HepG2 (cell line): ENCODE results near the gene SLC43A3. TPM values are rescaled to one million over a fixed set of nuclear protein-coding genes. Genes with fewer than 3 reads are reported as not detected.

Experiments used
- AKAP8 ChIP-seq: sonication (generic); formaldehyde crosslinking; IDR thresholded peaks from 2 replicates; pipeline ENCODE4 v1.5.1; 2020; ENCODE audit warnings: mild to moderate bottlenecking, missing genetic modification reagents
- ELF4 ChIP-seq: sonication (generic); formaldehyde crosslinking; IDR thresholded peaks from 2 replicates; pipeline ENCODE4 v1.5.0; 2020; ENCODE audit warnings: missing genetic modification reagents, mild to moderate bottlenecking, moderate library complexity, borderline replicate concordance
- FOXJ3 ChIP-seq: sonication (generic); formaldehyde crosslinking; IDR thresholded peaks from 2 replicates; pipeline ENCODE4 v1.4.0; 2020; ENCODE audit warnings: missing genetic modification reagents, mild to moderate bottlenecking, borderline replicate concordance
- FOXK1 ChIP-seq: sonication (generic); formaldehyde crosslinking; IDR thresholded peaks from 2 replicates; pipeline ENCODE4 v1.4.0; 2020; ENCODE audit warnings: low read depth, missing genetic modification reagents, borderline replicate concordance
- HMGA1 ChIP-seq: sonication (generic); formaldehyde crosslinking; conservative IDR thresholded peaks from 2 replicates; pipeline ENCODE4 v1.4.0; 2020; ENCODE audit warnings: missing genetic modification reagents
- HNF4G ChIP-seq, 2 experiments: sonication (generic) in 1 of 2; formaldehyde crosslinking in 1 of 2; IDR thresholded peaks; 2 replicates each; pipeline versions ENCODE4 v1.4.0 to v1.6.1; 2011 to 2020; ENCODE audit warnings: borderline replicate concordance in 2 of 2, low read depth in 2 of 2, mild to moderate bottlenecking in 2 of 2, low read length in 1 of 2, missing genetic modification reagents in 1 of 2, moderate library complexity in 1 of 2
- MAFG ChIP-seq: sonication (generic); formaldehyde crosslinking; IDR thresholded peaks from 2 replicates; pipeline ENCODE4 v1.5.1; 2020; ENCODE audit warnings: mild to moderate bottlenecking, missing genetic modification reagents
- MAFK ChIP-seq, 2 experiments: IDR thresholded peaks in 1 of 2; conservative IDR thresholded peaks in 1 of 2; 2 replicates each; pipeline ENCODE4 v1.6.1; 2011; ENCODE audit warnings: improper control_type of control experiment in 2 of 2, low read length in 2 of 2
- MED13 ChIP-seq: sonication (generic); formaldehyde crosslinking; IDR thresholded peaks from 2 replicates; pipeline ENCODE4 v1.5.0; 2020; ENCODE audit warnings: missing genetic modification reagents
- MTA1 ChIP-seq: sonication (generic); formaldehyde crosslinking; IDR thresholded peaks from 2 replicates; pipeline ENCODE4 v1.4.0; 2020; ENCODE audit warnings: missing genetic modification reagents, mild to moderate bottlenecking, borderline replicate concordance
- RCOR2 ChIP-seq: IDR thresholded peaks from 2 replicates; pipeline ENCODE4 v1.6.1; 2016; ENCODE audit warnings: missing biosample characterization, missing genetic modification reagents
- SRF ChIP-seq: IDR thresholded peaks from 2 replicates; pipeline ENCODE4 v1.6.1; 2011; ENCODE audit warnings: mild to moderate bottlenecking, low read depth, low read length, moderate library complexity
- TBP ChIP-seq: sonication (generic); formaldehyde crosslinking; IDR thresholded peaks from 2 replicates; pipeline ENCODE4 v1.5.0; 2020; ENCODE audit warnings: missing genetic modification reagents
- TRAFD1 ChIP-seq: sonication (generic); formaldehyde crosslinking; IDR thresholded peaks from 2 replicates; pipeline ENCODE4 v1.5.1; 2020; ENCODE audit warnings: missing genetic modification reagents, mild to moderate bottlenecking, borderline replicate concordance
- ZBTB7B ChIP-seq: sonication (generic); formaldehyde crosslinking; IDR thresholded peaks from 2 replicates; pipeline ENCODE4 v1.4.0; 2020; ENCODE audit warnings: missing genetic modification reagents
- ZMYM2 ChIP-seq: sonication (generic); formaldehyde crosslinking; IDR thresholded peaks from 2 replicates; pipeline ENCODE4 v1.8.0; 2022; ENCODE audit warnings: mild to moderate bottlenecking, missing genetic modification reagents
- ZNF496 ChIP-seq: sonication (generic); formaldehyde crosslinking; IDR thresholded peaks from 2 replicates; pipeline ENCODE4 v1.8.1; 2023; ENCODE audit warnings: mild to moderate bottlenecking, moderate library complexity, missing genetic modification reagents; ENCODE audit not compliant: insufficient replicate concordance
- ZNF572 ChIP-seq: sonication (generic); formaldehyde crosslinking; IDR thresholded peaks from 2 replicates; pipeline ENCODE4 v1.5.1; 2020; ENCODE audit warnings: mild to moderate bottlenecking, missing genetic modification reagents
- ZNF652 ChIP-seq: IDR thresholded peaks from 2 replicates; pipeline ENCODE4 v1.6.1; 2016; ENCODE audit warnings: low read depth, borderline replicate concordance
- ZSCAN31 ChIP-seq: sonication (generic); formaldehyde crosslinking; IDR thresholded peaks from 2 replicates; pipeline ENCODE4 v1.5.0; 2020; ENCODE audit warnings: low read depth, mild to moderate bottlenecking, missing genetic modification reagents
- polyA plus RNA-seq, 8 experiments: library from polyadenylated mRNA; depleted of rRNA in 3 of 8; stranded (reverse) in 7 of 8; unstranded in 1 of 8; fragments of >200 nt; fragmentation: Illumina TruSeq in 4 of 8; extraction: Trizol in 4 of 8; gene quantifications; 2 replicates each; pipeline versions ENCODE4 v1.2.1 to v1.2.3, GENCODE V29; 2011 to 2016; ENCODE audit warnings: low read depth in 4 of 8, missing spikeins in 1 of 8, mixed read lengths in 1 of 8; ENCODE audit not compliant: insufficient read depth in 1 of 8
- total RNA-seq, 5 experiments: library from RNA; depleted of rRNA; stranded (reverse); fragments of >200 nt; fragmentation: Illumina TruSeq; extraction: Trizol; gene quantifications; 2 replicates each; pipeline ENCODE4 v1.2.3, GENCODE V29; 2016; ENCODE audit warnings: low read depth in 1 of 5
- TF ChIP-seq, protein P1 (sequence below): sonication (generic); formaldehyde crosslinking; IDR thresholded peaks from 2 replicates; pipeline ENCODE4 v1.5.0; 2020; ENCODE audit warnings: missing genetic modification reagents
- TF ChIP-seq, protein P2 (sequence below): IDR thresholded peaks from 2 replicates; pipeline ENCODE4 v1.6.1; 2012; ENCODE audit warnings: low read depth, low read length, improper control_type of control experiment
- TF ChIP-seq, protein P3 (sequence below): conservative IDR thresholded peaks from 2 replicates; pipeline ENCODE4 v1.6.1; 2018; ENCODE audit warnings: missing genetic modification reagents

SLC43A3 gene
- total and polyA plus RNA-seq, 2 of the 13 experiments (the other 11 are each of a cell fraction or from before 2014, with no cell fraction given): 2.6 TPM; not detected in 1

DNA sequence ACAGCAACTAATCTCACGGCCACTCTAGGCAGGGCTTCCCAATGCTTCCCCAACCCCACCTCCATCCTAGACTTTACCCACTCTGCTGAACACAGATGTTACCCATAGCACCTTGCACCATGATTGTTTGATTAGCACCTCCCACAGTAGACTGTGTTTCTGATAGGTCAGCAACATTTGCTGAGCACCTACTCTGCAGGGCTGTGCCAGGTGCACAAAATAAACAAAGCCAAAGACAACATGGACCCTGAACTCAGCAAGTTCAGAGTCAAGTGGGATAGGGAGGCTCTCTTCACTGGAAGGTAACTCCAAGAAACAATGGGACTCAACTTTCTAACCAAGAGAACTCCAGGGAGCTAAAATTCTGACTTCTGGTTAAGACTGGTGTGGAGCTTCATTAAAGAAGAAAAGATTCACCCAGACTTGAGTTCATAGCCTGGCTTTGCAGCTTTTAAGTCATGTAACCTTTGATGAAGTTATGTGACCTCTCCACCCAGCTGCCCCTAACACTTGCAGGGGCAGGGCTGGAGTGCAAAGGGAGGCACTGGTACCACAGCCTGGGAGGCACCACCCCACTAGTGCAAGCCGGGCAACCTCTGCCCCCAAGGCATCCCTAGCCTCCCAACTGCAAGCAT lies 26.7 kb upstream of the SLC43A3 start (continued):
- TF ChIP-seq ZBTB7B: peak; percentile 85
- TF ChIP-seq MED13 (CRISPR knock-in tag): no peak
- peak; percentile 68 for TF ChIP-seq MTA1
- 0 out of 2 replicates have a peak, but pooled peaks have one; percentile 47 for TF ChIP-seq AKAP8 (CRISPR knock-in tag)
- TF ChIP-seq SRF: no peak
- 0 out of 2 replicates have a peak, but pooled peaks have one; percentile 35 for TF ChIP-seq ELF4 (CRISPR knock-in tag)
- TF ChIP-seq RCOR2 (CRISPR knock-in tag): peak; percentile 87
- no peak for TF ChIP-seq HMGA1 (CRISPR knock-in tag)
- peak; percentile 90; the same call in 1 of the 2 replicates for TF ChIP-seq FOXJ3 (CRISPR knock-in tag)
- peak; percentile 70 for TF ChIP-seq ZMYM2 (CRISPR knock-in tag)
- TF ChIP-seq MAFG (CRISPR knock-in tag): no peak
- TF ChIP-seq ZNF572: no peak
- peak; percentile 90 for TF ChIP-seq HNF4G (IDR thresholded peaks at IDR 0.05; ENCODE audit: borderline replicate concordance, low read depth, low read length)
- TF ChIP-seq HNF4G (CRISPR knock-in tag; IDR thresholded peaks at IDR 0.05; ENCODE audit: borderline replicate concordance, low read depth): peak; percentile 91
- peak; percentile 53; the same call in 1 of the 2 replicates for TF ChIP-seq ZNF652
- TF ChIP-seq, protein P1, sequence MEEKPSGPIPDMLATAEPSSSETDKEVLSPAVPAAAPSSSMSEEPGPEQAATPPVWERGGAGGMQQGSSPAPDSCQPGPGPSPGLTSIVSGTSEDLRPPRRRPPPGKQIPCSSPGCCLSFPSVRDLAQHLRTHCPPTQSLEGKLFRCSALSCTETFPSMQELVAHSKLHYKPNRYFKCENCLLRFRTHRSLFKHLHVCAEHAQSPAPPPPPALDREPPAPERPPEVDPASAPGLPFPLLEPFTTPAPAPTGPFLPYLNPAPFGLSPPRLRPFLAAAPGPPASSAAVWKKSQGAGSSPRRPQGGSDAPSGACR (CRISPR knock-in tag): 0 out of 2 replicates have a peak, but pooled peaks have one; percentile 66
- TF ChIP-seq TBP (CRISPR knock-in tag): no peak
- peak; percentile 95 to 99 for TF ChIP-seq MAFK (conservative IDR thresholded peaks at IDR 0.05 in 1 of 2, IDR thresholded peaks at IDR 0.05 in 1 of 2; ENCODE audit: low read length in 2 of 2)
- TF ChIP-seq, protein P2, sequence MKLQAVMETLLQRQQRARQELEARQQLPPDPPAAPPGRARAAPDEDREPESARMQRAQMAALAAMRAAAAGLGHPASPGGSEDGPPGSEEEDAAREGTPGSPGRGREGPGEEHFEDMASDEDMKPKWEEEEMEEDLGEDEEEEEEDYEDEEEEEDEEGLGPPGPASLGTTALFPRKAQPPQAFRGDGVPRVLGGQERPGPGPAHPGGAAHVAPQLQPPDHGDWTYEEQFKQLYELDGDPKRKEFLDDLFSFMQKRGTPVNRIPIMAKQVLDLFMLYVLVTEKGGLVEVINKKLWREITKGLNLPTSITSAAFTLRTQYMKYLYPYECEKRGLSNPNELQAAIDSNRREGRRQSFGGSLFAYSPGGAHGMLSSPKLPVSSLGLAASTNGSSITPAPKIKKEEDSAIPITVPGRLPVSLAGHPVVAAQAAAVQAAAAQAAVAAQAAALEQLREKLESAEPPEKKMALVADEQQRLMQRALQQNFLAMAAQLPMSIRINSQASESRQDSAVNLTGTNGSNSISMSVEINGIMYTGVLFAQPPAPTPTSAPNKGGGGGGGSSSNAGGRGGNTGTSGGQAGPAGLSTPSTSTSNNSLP: peak; percentile 60; the same call in 1 of the 2 replicates
- TF ChIP-seq ZNF496 (CRISPR knock-in tag): no peak
- TF ChIP-seq, protein P3, sequence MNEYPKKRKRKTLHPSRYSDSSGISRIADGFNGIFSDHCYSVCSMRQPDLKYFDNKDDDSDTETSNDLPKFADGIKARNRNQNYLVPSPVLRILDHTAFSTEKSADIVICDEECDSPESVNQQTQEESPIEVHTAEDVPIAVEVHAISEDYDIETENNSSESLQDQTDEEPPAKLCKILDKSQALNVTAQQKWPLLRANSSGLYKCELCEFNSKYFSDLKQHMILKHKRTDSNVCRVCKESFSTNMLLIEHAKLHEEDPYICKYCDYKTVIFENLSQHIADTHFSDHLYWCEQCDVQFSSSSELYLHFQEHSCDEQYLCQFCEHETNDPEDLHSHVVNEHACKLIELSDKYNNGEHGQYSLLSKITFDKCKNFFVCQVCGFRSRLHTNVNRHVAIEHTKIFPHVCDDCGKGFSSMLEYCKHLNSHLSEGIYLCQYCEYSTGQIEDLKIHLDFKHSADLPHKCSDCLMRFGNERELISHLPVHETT: no peak
- TF ChIP-seq FOXK1 (CRISPR knock-in tag): peak; percentile 97
- peak; percentile 86; the same call in 1 of the 2 replicates for TF ChIP-seq ZSCAN31 (CRISPR knock-in tag)
- no peak for TF ChIP-seq TRAFD1 (CRISPR knock-in tag)
